Measurements from ENCODE around the gene XPC. TPM values are rescaled to one million over a fixed set of nuclear protein-coding genes. Genes with fewer than 3 reads are reported as not detected.

Gene XPC
- total RNA-seq, 2 donors from 2014 or later, result 33.2 to 34.9 TPM

- peaks cover 0 to 16% of the 10 kb centered on the region in 2 donors for H3K36me3 ChIP-seq (replicated peaks in 1 of 2; ENCODE audit: insufficient read depth in 1 of 2, low read depth in 2 of 2)
- WGBS, 2 donors, result 96 to 97% methylated on average over 8 to 9 of the region's 9 CpGs
- ATAC-seq (no peak), DNase-seq (no peak)
- intact Hi-C loops (cut with DNase I), result no loop called here
- no peaks in the 10 kb centered on the region for H3K27me3 ChIP-seq
- H3K9me3 ChIP-seq, result no peaks in the 10 kb centered on the region
- no peak overlapping the region for H3K4me3 ChIP-seq
- no peak for TF ChIP-seq POLR2A (IDR thresholded peaks at IDR 0.05)
- TF ChIP-seq, protein P1, sequence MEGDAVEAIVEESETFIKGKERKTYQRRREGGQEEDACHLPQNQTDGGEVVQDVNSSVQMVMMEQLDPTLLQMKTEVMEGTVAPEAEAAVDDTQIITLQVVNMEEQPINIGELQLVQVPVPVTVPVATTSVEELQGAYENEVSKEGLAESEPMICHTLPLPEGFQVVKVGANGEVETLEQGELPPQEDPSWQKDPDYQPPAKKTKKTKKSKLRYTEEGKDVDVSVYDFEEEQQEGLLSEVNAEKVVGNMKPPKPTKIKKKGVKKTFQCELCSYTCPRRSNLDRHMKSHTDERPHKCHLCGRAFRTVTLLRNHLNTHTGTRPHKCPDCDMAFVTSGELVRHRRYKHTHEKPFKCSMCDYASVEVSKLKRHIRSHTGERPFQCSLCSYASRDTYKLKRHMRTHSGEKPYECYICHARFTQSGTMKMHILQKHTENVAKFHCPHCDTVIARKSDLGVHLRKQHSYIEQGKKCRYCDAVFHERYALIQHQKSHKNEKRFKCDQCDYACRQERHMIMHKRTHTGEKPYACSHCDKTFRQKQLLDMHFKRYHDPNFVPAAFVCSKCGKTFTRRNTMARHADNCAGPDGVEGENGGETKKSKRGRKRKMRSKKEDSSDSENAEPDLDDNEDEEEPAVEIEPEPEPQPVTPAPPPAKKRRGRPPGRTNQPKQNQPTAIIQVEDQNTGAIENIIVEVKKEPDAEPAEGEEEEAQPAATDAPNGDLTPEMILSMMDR (IDR thresholded peaks at IDR 0.05), result no peak
- H3K27ac ChIP-seq, result no peak overlapping the region
- H3K4me1 ChIP-seq, result peaks cover 7% of the 10 kb centered on the region
These were observed 28.3 kb downstream of the XPC start for GRCh38 chr3:14150078-14150477.

GRCh38 chr3:14148041-14148985 is 30.1 kb downstream of the XPC start:
- no peaks in the 10 kb centered on the region for H3K27me3 ChIP-seq
- no peak overlapping the region for H3K4me3 ChIP-seq
- TF ChIP-seq POLR2A (IDR thresholded peaks at IDR 0.05), result peak in 1 of 3 donors; percentile 5
- TF ChIP-seq, protein P1 (IDR thresholded peaks at IDR 0.05), result no peak
- DNase-seq (peak in 2 of 4 donors; percentile 45 to 47), ATAC-seq (no peak)
- no peak overlapping the region for H3K27ac ChIP-seq
- WGBS, 2 donors, result 85 to 88% methylated on average over 20 to 28 of the region's 28 CpGs
- intact Hi-C loops (cut with DNase I), result no loop called here
- no peaks in the 10 kb centered on the region for H3K9me3 ChIP-seq
- peaks cover 0 to 14% of the 10 kb centered on the region in 2 donors for H3K36me3 ChIP-seq (replicated peaks in 1 of 2; ENCODE audit: insufficient read depth in 1 of 2, low read depth in 2 of 2)
- H3K4me1 ChIP-seq, result peaks cover 22% of the 10 kb centered on the region

DNA sequence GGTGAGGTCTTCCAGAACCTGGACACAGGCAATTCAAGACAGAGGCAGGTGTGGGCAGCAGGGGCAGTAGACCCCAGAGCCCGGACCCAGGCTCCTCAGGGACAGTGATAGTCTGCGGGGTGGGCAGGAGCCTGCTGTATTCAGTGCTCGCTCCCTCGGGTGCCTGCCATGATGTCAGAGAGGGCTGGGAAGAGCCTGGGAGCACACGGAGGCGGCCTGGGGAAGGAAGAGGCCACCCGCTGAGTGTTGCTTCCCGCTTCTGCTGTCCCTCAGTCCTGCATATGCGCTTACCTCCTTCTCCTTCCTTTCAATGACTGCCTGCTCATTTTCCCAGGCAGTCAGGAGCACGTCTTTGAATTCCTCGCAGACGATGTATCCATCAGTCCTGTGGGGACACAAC is 30.8 kb downstream of the XPC start:
- intact Hi-C loops (cut with DNase I), result no loop called here

DNA sequence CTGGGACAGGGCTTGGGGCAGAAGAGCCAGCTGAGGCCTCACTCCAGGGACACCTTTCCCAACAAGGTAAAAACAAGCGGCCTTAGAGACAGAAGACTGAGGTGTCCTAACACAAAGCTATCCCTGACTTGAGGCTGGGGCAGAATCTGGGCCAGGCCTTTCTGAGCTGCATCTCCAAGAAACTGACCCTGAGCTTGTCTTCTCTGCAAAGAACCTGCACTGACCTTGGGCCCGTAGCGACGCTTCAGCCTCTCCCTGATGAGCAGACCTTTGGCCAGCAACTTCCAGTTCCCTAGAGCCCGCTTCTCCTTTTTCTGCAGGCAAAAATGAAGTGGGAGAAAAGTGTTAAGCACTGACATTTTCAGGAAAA is 31.4 kb downstream of the XPC start:
- TF ChIP-seq POLR2A (IDR thresholded peaks at IDR 0.05), result no peak
- TF ChIP-seq, protein P1 (IDR thresholded peaks at IDR 0.05), result no peak
- no peak for DNase-seq
- H3K9me3 ChIP-seq, result no peaks in the 10 kb centered on the region
- H3K27ac ChIP-seq, result peak overlapping the region in 1 of 4 donors; percentile 94
- no peak for ATAC-seq
- H3K4me1 ChIP-seq, result peaks cover 22% of the 10 kb centered on the region
- H3K27me3 ChIP-seq, result no peaks in the 10 kb centered on the region
- 77 to 79% methylated on average over 4 to 5 of the region's 5 CpGs for WGBS, 2 donors
- intact Hi-C loops (cut with DNase I), result no loop called here
- H3K4me3 ChIP-seq, result no peak overlapping the region
- H3K36me3 ChIP-seq (replicated peaks in 1 of 2; ENCODE audit: insufficient read depth in 1 of 2, low read depth in 2 of 2), result peaks cover 0 to 16% of the 10 kb centered on the region in 2 donors

More for the DNA sequence above, 30.8 kb downstream of the XPC start:
- no peak overlapping the region for H3K27ac ChIP-seq
- peaks cover 22% of the 10 kb centered on the region for H3K4me1 ChIP-seq
- ATAC-seq (no peak), DNase-seq (no peak)
- no peak overlapping the region for H3K4me3 ChIP-seq
- H3K9me3 ChIP-seq, result no peaks in the 10 kb centered on the region
- H3K36me3 ChIP-seq (replicated peaks in 1 of 2; ENCODE audit: insufficient read depth in 1 of 2, low read depth in 2 of 2), result peaks cover 0 to 14% of the 10 kb centered on the region in 2 donors
- WGBS, 2 donors, result 89 to 90% methylated on average over 12 of the region's 12 CpGs
- TF ChIP-seq, protein P1 (IDR thresholded peaks at IDR 0.05), result no peak
- TF ChIP-seq POLR2A (IDR thresholded peaks at IDR 0.05), result no peak
- H3K27me3 ChIP-seq, result no peaks in the 10 kb centered on the region
